Neural cell (in vitro differentiated cells): Measurements from ENCODE around the gene UBXN2A.

ENCODE experiments used
- EZH2 ChIP-seq: fragments of 200-600, 300-800 bp; shearing (Covaris generic), sonication (generic); IDR thresholded peaks from 2 replicates; pipeline ENCODE4 v1.6.1; 2014; ENCODE audit warnings: antibody characterized with exemption, low read length, borderline replicate concordance, mild to moderate bottlenecking; ENCODE audit not compliant: insufficient read depth, poor library complexity, severe bottlenecking
- MXI1 ChIP-seq: fragments of 450-650 bp; conservative IDR thresholded peaks from 2 replicates; pipeline ENCODE4 v1.6.1; 2014; ENCODE audit warnings: antibody characterized with exemption, mild to moderate bottlenecking; ENCODE audit not compliant: poor library complexity, severe bottlenecking
- POLR2AphosphoS5 ChIP-seq: IDR thresholded peaks from 2 replicates; pipeline ENCODE4 v1.6.1; 2012
- RAD21 ChIP-seq: fragments of 450-650 bp; conservative IDR thresholded peaks from 2 replicates; pipeline ENCODE4 v1.6.1; 2014; ENCODE audit warnings: antibody characterized with exemption, mild to moderate bottlenecking, moderate library complexity
- REST ChIP-seq: IDR thresholded peaks from 2 replicates; pipeline ENCODE4 v1.6.1; 2012; ENCODE audit warnings: borderline replicate concordance
- SMC3 ChIP-seq: fragments of 450-650 bp; conservative IDR thresholded peaks from 2 replicates; pipeline ENCODE4 v1.6.1; 2014; ENCODE audit warnings: antibody characterized with exemption, mild to moderate bottlenecking, moderate library complexity; ENCODE audit not compliant: poor library complexity
- TAF1 ChIP-seq: IDR thresholded peaks from 2 replicates; pipeline ENCODE4 v1.6.1; 2012; ENCODE audit warnings: low read depth
- TF ChIP-seq, protein P1 (sequence below): fragments of 450-650 bp; IDR thresholded peaks from 2 replicates; pipeline ENCODE4 v1.5.1; 2014; ENCODE audit warnings: antibody characterized with exemption, mild to moderate bottlenecking, moderate library complexity; ENCODE audit not compliant: poor library complexity, severe bottlenecking

GRCh38 chr2:23940718-23941620 is 706 bp downstream of the UBXN2A start:
- TF ChIP-seq, protein P1, sequence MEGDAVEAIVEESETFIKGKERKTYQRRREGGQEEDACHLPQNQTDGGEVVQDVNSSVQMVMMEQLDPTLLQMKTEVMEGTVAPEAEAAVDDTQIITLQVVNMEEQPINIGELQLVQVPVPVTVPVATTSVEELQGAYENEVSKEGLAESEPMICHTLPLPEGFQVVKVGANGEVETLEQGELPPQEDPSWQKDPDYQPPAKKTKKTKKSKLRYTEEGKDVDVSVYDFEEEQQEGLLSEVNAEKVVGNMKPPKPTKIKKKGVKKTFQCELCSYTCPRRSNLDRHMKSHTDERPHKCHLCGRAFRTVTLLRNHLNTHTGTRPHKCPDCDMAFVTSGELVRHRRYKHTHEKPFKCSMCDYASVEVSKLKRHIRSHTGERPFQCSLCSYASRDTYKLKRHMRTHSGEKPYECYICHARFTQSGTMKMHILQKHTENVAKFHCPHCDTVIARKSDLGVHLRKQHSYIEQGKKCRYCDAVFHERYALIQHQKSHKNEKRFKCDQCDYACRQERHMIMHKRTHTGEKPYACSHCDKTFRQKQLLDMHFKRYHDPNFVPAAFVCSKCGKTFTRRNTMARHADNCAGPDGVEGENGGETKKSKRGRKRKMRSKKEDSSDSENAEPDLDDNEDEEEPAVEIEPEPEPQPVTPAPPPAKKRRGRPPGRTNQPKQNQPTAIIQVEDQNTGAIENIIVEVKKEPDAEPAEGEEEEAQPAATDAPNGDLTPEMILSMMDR = no peak
- no peak for TF ChIP-seq TAF1
- TF ChIP-seq POLR2AphosphoS5 = no peak
- TF ChIP-seq MXI1 = no peak
- TF ChIP-seq RAD21 = no peak
- no peak for TF ChIP-seq SMC3
- TF ChIP-seq REST = no peak
- no peak for TF ChIP-seq EZH2
